ENCODE results near the gene SCO2.

DNA sequence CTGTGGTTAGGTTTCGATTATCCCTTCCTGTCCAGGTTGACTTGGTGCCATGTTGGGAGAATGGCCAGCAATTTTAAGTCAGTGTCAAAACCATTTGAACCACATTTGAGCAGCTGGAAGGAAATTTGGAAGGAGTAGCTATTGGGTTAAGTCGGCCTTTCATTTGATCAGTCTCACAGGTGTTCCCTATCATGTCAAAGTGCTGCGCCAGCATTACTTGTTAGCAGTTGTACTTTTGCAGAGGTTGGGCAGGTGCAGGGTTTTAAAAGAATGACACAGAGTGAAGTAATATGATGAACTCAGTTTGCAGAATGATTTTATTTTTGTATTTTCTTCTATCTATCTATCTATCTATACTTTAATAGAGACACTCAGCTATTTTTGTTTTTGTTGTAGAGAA lies 10.8 kb upstream of the SCO2 start:
- TF ChIP-seq, protein P1, sequence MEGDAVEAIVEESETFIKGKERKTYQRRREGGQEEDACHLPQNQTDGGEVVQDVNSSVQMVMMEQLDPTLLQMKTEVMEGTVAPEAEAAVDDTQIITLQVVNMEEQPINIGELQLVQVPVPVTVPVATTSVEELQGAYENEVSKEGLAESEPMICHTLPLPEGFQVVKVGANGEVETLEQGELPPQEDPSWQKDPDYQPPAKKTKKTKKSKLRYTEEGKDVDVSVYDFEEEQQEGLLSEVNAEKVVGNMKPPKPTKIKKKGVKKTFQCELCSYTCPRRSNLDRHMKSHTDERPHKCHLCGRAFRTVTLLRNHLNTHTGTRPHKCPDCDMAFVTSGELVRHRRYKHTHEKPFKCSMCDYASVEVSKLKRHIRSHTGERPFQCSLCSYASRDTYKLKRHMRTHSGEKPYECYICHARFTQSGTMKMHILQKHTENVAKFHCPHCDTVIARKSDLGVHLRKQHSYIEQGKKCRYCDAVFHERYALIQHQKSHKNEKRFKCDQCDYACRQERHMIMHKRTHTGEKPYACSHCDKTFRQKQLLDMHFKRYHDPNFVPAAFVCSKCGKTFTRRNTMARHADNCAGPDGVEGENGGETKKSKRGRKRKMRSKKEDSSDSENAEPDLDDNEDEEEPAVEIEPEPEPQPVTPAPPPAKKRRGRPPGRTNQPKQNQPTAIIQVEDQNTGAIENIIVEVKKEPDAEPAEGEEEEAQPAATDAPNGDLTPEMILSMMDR (IDR thresholded peaks at IDR 0.05; ENCODE audit: poor library complexity) = no peak
- no peak for TF ChIP-seq EZH2 (IDR thresholded peaks at IDR 0.05; ENCODE audit: borderline replicate concordance)
- no peak for TF ChIP-seq EZH2phosphoT487 (IDR thresholded peaks at IDR 0.05; ENCODE audit: low read depth, severe bottlenecking, unreplicated experiment)
